Pancreas (tissue), 10 donors: ENCODE results near the gene BTD. TPM values are rescaled to one million over a fixed set of nuclear protein-coding genes. Genes with fewer than 3 reads are reported as not detected.

ENCODE experiments used
- ATAC-seq, 4 donors: fragments of 200-7000 bp; cut with Tn5 transposase; one replicate each; pipeline versions ENCODE4 v1.8.0 to v1.9.1; 2020; ENCODE audit warnings: mild to moderate bottlenecking in 4 of 4, moderate library complexity in 4 of 4
- DNase-seq, 6 donors: peaks; one replicate each; pipeline ENCODE4 v3.0.0-alpha.2; 2020
- FAIRE-seq: peaks from 2 replicates; lab custom pipeline; 2012; peaks lifted over from hg19 to GRCh38; lab: Jason Lieb, UNC
- H3K27ac ChIP-seq, 4 donors: fragments of 200-600 bp; sonication (generic); 1 replicate in 3 of 4; 2 replicates in 1 of 4; pipeline versions ENCODE4 v1.5.0 to v1.8.0; 2020
- H3K27me3 ChIP-seq, 4 donors: fragments of 200-600 bp; one replicate each; pipeline ENCODE4 v1.8.0; 2021
- H3K36me3 ChIP-seq, 3 donors: fragments of 200-600 bp; sonication (generic) in 1 of 3; one replicate each; pipeline versions ENCODE4 v1.5.0 to v1.8.0; 2020 to 2021
- H3K4me1 ChIP-seq, 3 donors: fragments of 200-600 bp; one replicate each; pipeline ENCODE4 v1.8.0; 2021
- H3K4me3 ChIP-seq, 4 donors: fragments of 200-600 bp; sonication (generic) in 2 of 4; one replicate each; pipeline versions ENCODE4 v1.5.0 to v1.8.0; 2020 to 2021
- H3K9me3 ChIP-seq, 4 donors: fragments of 200-600 bp; one replicate each; pipeline ENCODE4 v1.8.0; 2021
- WGBS, 2 donors: extraction: QIAGEN DNeasy Blood & Tissue Kit; methylation state at CpG; one replicate each; pipeline ENCODE4 v1.1.7; 2013; 5-methylcytosine and 5-hydroxymethylcytosine counted together
- intact Hi-C, 3 donors: fragments of 100-400 bp; cut with DNase I; formaldehyde crosslinking; loops; one replicate each; pipeline versions ENCODE4 v1.11.1 to v1.14.2; 2022
- polyA plus RNA-seq, 2 donors: library from polyadenylated mRNA; stranded (reverse); fragments of 200-250 nt; gene quantifications; one replicate each; pipeline ENCODE4 v1.2.3, GENCODE V29; 2013
- total RNA-seq, 6 donors: library from RNA; stranded (reverse); fragmentation: NEBNext Ultra II Directional in 4 of 6; extraction: Animal tissue kit (Norgen Biotek cat#: 25700) in 4 of 6; gene quantifications; one replicate each; pipeline versions ENCODE4 v1.2.1 to v1.2.4, GENCODE V29; 2021 to 2023
- TF ChIP-seq, protein P1 (sequence below), 4 donors: fragments of 200-600 bp; sonication (generic) in 3 of 4; IDR thresholded peaks; one replicate each; pipeline versions ENCODE4 v1.5.0 to v1.8.0; 2021; ENCODE audit warnings: antibody characterized with exemption in 4 of 4
- donor health status: healthy with polysubstance abuse.
- donor health status: DM: no; HTN: no; CAD: no; lungs with moderate emphysema.
- donor health status: DM: no; HTN: no; CAD: no.
- donor health status: control.
- donor health status: control.
- donor health status: Bipolar disorder and iron deficiency.
- donor health status: DM: yes; HTN: yes; CAD: no.
- donor health status: DM: no; HTN: no; CAD: no.
- donor health status: DM: no; HTN: no; CAD: no.
- donor health status: DM: yes; HTN: yes; CAD: no.

BTD gene
- total and polyA plus RNA-seq, 8 donors, result 6.2 to 22.0 (median 15.6) TPM

DNA sequence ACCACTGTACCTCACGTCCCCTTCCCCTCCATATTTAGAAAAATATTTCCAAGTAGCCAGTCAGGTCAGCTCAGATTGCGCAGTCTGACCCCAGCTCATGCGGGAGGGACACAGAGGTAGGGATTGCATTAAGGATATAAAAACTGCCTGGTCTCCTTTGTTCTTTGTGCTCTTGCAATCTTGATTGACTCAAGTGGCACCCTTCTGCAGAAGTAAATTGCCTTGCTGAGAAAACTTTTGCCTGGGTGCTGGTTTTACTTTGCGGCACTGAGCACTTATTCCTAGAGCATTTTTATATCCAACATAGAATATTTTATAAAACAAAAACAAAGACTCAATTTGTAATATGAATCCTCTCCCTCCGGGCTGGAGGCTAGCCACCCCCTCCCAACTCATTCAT, 54.8 kb downstream of the BTD start:
- 79 to 98% methylated on average over 5 of the region's 5 CpGs for WGBS, 2 donors
- FAIRE-seq (no peak), ATAC-seq (no peak), DNase-seq (no peak)
- H3K4me3 ChIP-seq, result no peak overlapping the region
- no peaks in the 10 kb centered on the region for H3K4me1 ChIP-seq
- intact Hi-C loops, result no loop called here
- no peaks in the 10 kb centered on the region for H3K9me3 ChIP-seq
- H3K27ac ChIP-seq, result no peak overlapping the region
- H3K36me3 ChIP-seq, result no peaks in the 10 kb centered on the region
- TF ChIP-seq, protein P1, sequence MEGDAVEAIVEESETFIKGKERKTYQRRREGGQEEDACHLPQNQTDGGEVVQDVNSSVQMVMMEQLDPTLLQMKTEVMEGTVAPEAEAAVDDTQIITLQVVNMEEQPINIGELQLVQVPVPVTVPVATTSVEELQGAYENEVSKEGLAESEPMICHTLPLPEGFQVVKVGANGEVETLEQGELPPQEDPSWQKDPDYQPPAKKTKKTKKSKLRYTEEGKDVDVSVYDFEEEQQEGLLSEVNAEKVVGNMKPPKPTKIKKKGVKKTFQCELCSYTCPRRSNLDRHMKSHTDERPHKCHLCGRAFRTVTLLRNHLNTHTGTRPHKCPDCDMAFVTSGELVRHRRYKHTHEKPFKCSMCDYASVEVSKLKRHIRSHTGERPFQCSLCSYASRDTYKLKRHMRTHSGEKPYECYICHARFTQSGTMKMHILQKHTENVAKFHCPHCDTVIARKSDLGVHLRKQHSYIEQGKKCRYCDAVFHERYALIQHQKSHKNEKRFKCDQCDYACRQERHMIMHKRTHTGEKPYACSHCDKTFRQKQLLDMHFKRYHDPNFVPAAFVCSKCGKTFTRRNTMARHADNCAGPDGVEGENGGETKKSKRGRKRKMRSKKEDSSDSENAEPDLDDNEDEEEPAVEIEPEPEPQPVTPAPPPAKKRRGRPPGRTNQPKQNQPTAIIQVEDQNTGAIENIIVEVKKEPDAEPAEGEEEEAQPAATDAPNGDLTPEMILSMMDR (IDR thresholded peaks at IDR 0.05), result no peak
- no peaks in the 10 kb centered on the region for H3K27me3 ChIP-seq

DNA sequence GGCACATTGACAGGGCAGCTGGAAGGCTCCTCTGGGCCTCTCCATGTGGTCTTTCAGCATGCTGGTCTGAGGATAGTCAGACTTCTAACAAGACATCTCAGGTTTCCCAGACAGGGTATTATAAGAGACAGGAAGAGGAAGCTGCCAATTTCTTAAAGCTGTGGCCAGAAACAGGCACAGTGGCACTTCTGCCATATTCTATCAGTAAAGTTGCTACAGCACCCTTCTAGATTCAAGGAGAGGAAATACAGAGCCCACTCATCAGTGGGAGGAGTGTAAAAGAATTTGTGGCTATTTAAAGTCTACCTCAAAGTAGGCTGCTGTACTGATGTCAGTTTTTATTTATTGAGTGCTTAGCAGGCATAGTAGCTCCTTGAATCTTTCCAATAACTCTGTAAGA, 55.5 kb downstream of the BTD start:
- Histone ChIP-seq H3K36me3 (no peaks in the 10 kb centered on the region), H3K9me3 (no peaks in the 10 kb centered on the region), H3K27ac (no peak overlapping the region), H3K27me3 (no peaks in the 10 kb centered on the region), H3K4me3 (no peak overlapping the region), H3K4me1 (no peaks in the 10 kb centered on the region)
- no peak for ATAC-seq
- DNase-seq, result no peak
- intact Hi-C loops, result no loop called here
- no peak for FAIRE-seq
- TF ChIP-seq, protein P1 (IDR thresholded peaks at IDR 0.05), result no peak

DNA sequence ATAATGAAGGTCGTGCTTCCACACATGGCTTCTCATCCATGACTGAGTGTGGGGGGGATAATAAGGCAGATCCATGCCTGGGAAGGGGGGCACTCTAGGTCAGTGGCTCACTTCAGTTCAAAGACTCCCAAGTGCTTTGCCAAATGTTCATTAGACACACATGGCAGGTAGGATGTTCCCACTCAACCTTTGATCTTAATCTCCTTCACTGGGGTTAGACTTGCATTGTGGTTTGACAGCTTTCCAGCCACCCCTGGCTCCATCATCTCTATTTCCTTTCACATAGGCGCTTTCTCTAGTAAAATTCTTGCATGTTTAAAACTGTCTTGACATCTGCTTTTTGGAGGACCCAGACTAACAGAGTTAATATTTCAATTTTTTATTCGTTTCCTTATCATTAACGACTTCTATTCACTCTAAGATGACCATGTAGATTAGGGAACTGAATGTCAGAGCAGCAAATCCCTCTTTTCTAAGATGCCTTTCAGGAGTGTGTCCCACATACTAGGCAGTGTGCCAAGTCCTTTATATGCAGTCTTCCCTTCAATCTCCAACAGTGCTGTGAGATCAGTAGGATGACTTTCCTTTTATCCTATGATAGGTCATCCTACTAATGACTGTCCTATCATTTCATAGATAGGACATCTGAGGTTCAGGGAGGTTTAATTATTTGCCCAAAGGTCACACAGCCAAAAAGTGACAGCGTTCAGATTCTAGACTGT, 57.9 kb downstream of the BTD start:
- no peak overlapping the region for H3K27ac ChIP-seq
- no peaks in the 10 kb centered on the region for H3K36me3 ChIP-seq
- 71 to 72% methylated on average over 5 of the region's 5 CpGs for WGBS, 2 donors
- no peaks in the 10 kb centered on the region for H3K9me3 ChIP-seq
- no peak for FAIRE-seq
- ATAC-seq, result no peak
- TF ChIP-seq, protein P1 (IDR thresholded peaks at IDR 0.05), result no peak
- no peaks in the 10 kb centered on the region for H3K27me3 ChIP-seq
- H3K4me3 ChIP-seq, result no peak overlapping the region
- no peak for DNase-seq
- intact Hi-C loops, result no loop called here
- H3K4me1 ChIP-seq, result no peaks in the 10 kb centered on the region

DNA sequence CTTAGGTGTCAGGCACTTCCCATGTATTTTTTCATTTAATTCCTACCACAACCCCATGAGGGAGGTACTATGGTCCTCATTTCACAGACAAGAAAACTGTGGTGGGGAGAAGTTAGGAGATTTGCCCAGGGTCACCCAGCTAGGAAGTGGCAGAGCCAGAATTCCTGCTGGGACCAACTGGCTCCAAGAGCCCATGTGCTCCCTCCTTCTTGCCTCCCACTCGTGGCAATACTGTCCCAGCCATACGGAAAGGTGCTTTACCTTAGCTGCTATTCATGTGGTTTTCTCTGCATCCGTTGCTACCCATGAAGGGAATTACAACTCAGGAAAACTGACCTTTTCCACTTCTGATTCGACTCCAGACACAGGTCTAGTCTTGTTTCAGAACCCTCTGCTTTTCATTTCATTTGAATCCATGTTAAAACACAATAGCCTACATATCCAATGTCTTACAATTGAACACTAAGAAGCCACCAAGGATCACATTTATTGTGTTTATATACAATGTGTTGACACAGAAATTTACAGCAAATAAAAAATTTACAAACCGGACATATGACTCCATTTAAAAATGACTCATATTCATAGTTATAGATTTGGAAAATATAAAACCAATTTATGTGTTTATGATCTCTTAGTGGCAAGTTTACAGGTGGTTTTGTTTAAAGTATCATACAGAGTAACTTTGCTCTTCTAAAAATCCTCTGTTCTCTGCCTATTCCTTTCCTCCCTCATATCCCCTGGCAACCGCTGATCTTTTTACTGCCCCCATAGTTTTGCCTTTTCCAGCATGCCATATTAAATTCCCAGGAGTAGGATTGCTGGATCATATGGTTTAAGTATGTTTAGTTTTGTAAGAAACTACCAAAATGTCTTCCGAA, 58.8 kb downstream of the BTD start:
- Histone ChIP-seq H3K4me3 (no peak overlapping the region), H3K36me3 (no peaks in the 10 kb centered on the region), H3K4me1 (no peaks in the 10 kb centered on the region), H3K9me3 (no peaks in the 10 kb centered on the region), H3K27me3 (no peaks in the 10 kb centered on the region), H3K27ac (no peak overlapping the region)
- WGBS, 2 donors, result 76 to 97% methylated on average over 7 of the region's 7 CpGs
- TF ChIP-seq, protein P1 (IDR thresholded peaks at IDR 0.05), result no peak
- FAIRE-seq (no peak), ATAC-seq (no peak), DNase-seq (no peak)
- intact Hi-C loops, result no loop called here
